ENCODE data around the gene ETV6. TPM values are rescaled to one million over a fixed set of nuclear protein-coding genes. Genes with fewer than 3 reads are reported as not detected.

Gene ETV6
- total RNA-seq, 1 experiment from 2014 or later, result 14.1 TPM

DNA sequence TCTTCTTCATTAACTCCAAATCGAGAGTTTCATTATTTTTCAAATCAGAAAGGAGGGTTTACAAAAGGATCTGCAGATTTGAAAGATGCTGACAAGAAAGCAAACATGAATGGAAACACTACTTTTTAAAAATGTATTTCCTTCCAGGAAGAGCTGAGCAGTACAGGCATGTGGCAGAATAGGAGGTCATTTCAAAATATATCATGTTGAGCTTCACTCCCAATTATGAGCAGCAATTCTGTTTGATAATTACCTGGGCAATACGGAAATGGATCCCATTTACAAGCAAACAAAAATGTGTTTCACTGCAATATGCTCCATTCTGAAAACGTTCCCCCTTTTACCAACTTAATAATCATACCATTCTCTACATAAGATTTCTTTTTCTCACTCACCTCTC, 273.6 kb downstream of the ETV6 start:
- Histone ChIP-seq H3K36me3 (ENCODE audit: control insufficient read depth in 1 of 2, insufficient read depth in 2 of 2, low read length in 2 of 2) (no peaks in the 10 kb centered on the region), H3K4me1 (ENCODE audit: control insufficient read depth in 1 of 2, insufficient read depth in 2 of 2, low read length in 2 of 2) (no peaks in the 10 kb centered on the region), H3K27me3 (ENCODE audit: insufficient read depth, low read length) (peaks cover 33% of the 10 kb centered on the region; the same call in 1 of the 2 replicates), H3K4me3 (replicated peaks in 1 of 2; ENCODE audit: low read depth in 1 of 2, low read length in 2 of 2) (no peak overlapping the region), H3K9ac (ENCODE audit: low read length) (no peak overlapping the region), H3K4me2 (ENCODE audit: low read length) (no peak overlapping the region), H3K9me3 (ENCODE audit: control insufficient read depth in 1 of 2, insufficient read depth in 1 of 2, low read depth in 1 of 2, low read length in 2 of 2) (no peaks in the 10 kb centered on the region), H2AFZ (ENCODE audit: low read depth, low read length, poor library complexity, severe bottlenecking) (no peak overlapping the region), H4K20me1 (ENCODE audit: insufficient read depth) (no peaks in the 10 kb centered on the region), H3K79me2 (ENCODE audit: insufficient read depth, low read length) (no peaks in the 10 kb centered on the region), H3K27ac (ENCODE audit: low read depth, low read length) (no peak overlapping the region), H3K9me2 (ENCODE audit: insufficient read depth) (no peaks in the 10 kb centered on the region)
- ChIA-PET RAD21 (ENCODE audit: low non-redundant PET in 1 of 2, low total read pairs in 2 of 2, uncharacterized antibody in 2 of 2, unreplicated experiment in 2 of 2) (no interaction called here), POLR2A (no interaction called here), CTCF (no interaction called here)
- no TSS peak for BruUV-seq (replicated peaks)
- intact Hi-C loops (cut with micrococcal nuclease), result no loop called here
- no peak for TF ChIP-seq EGR1 (IDR thresholded peaks at IDR 0.05; ENCODE audit: low read depth)
- no peak for TF ChIP-seq POLR2A (IDR thresholded peaks at IDR 0.05; ENCODE audit: borderline replicate concordance, extremely low read depth, insufficient read depth, insufficient read length)
- TF ChIP-seq JUND (IDR thresholded peaks at IDR 0.05), result no peak
- TF ChIP-seq POLR2AphosphoS5 (IDR thresholded peaks at IDR 0.05; ENCODE audit: low read depth, low read length), result no peak
- no peak for TF ChIP-seq EZH2 (IDR thresholded peaks at IDR 0.05)
- TF ChIP-seq, protein P1, sequence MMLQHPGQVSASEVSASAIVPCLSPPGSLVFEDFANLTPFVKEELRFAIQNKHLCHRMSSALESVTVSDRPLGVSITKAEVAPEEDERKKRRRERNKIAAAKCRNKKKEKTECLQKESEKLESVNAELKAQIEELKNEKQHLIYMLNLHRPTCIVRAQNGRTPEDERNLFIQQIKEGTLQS (IDR thresholded peaks at IDR 0.05), result no peak
- TF ChIP-seq, protein P2, sequence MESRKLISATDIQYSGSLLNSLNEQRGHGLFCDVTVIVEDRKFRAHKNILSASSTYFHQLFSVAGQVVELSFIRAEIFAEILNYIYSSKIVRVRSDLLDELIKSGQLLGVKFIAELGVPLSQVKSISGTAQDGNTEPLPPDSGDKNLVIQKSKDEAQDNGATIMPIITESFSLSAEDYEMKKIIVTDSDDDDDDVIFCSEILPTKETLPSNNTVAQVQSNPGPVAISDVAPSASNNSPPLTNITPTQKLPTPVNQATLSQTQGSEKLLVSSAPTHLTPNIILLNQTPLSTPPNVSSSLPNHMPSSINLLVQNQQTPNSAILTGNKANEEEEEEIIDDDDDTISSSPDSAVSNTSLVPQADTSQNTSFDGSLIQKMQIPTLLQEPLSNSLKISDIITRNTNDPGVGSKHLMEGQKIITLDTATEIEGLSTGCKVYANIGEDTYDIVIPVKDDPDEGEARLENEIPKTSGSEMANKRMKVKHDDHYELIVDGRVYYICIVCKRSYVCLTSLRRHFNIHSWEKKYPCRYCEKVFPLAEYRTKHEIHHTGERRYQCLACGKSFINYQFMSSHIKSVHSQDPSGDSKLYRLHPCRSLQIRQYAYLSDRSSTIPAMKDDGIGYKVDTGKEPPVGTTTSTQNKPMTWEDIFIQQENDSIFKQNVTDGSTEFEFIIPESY (IDR thresholded peaks at IDR 0.05; ENCODE audit: extremely low read depth, insufficient replicate concordance, low read length), result no peak
- TF ChIP-seq, protein P3, sequence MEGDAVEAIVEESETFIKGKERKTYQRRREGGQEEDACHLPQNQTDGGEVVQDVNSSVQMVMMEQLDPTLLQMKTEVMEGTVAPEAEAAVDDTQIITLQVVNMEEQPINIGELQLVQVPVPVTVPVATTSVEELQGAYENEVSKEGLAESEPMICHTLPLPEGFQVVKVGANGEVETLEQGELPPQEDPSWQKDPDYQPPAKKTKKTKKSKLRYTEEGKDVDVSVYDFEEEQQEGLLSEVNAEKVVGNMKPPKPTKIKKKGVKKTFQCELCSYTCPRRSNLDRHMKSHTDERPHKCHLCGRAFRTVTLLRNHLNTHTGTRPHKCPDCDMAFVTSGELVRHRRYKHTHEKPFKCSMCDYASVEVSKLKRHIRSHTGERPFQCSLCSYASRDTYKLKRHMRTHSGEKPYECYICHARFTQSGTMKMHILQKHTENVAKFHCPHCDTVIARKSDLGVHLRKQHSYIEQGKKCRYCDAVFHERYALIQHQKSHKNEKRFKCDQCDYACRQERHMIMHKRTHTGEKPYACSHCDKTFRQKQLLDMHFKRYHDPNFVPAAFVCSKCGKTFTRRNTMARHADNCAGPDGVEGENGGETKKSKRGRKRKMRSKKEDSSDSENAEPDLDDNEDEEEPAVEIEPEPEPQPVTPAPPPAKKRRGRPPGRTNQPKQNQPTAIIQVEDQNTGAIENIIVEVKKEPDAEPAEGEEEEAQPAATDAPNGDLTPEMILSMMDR (IDR thresholded peaks at IDR 0.05 in 2 of 3, conservative IDR thresholded peaks at IDR 0.05 in 1 of 3; ENCODE audit: borderline replicate concordance in 1 of 3, insufficient read depth in 1 of 3, low read depth in 2 of 3, low read length in 2 of 3), result no peak
- DNase-seq (ENCODE audit: low read depth, low spot score) (no peak), ATAC-seq (no peak)
